Stimulated activated CD4-positive, alpha-beta T cell treated with anti-CD3 and anti-CD28 coated beads, Interleukin-15, amount 100 ng/mL, for 24 hours (primary cell): ENCODE data around the gene CSPG4.
"Not testable (repeated sequence)": the region's sequence is repeated elsewhere in the genome, so short reads cannot be mapped to it uniquely, and the experiment has no call there.

Experiments
- DNase-seq: peaks from one replicate; pipeline ENCODE4 v3.0.0-alpha.2; 2020

The CSPG4 gene

GRCh38 chr15:75686212-75686642 is 26.4 kb downstream of the CSPG4 start:
- peak; percentile 86 for DNase-seq

GRCh38 chr15:75685195-75685594 is 27.5 kb downstream of the CSPG4 start:
- no peak for DNase-seq

- no peak for DNase-seq
These were observed 28.0 kb downstream of the CSPG4 start for GRCh38 chr15:75684648-75685047.

- DNase-seq, result peak; percentile 82
These were observed 28.9 kb downstream of the CSPG4 start for GRCh38 chr15:75683646-75684312.

- DNase-seq, result no peak
These were observed 30.2 kb downstream of the CSPG4 start for GRCh38 chr15:75682181-75683135.

GRCh38 chr15:75680007-75680789 is 32.5 kb downstream of the CSPG4 start:
- no peak for DNase-seq

GRCh38 chr15:75678324-75678690 is 34.3 kb downstream of the CSPG4 start:
- not testable (repeated sequence) for DNase-seq

- no peak for DNase-seq
These were observed 35.0 kb downstream of the CSPG4 start for GRCh38 chr15:75677465-75678323.

GRCh38 chr15:75676688-75677464 is 35.8 kb downstream of the CSPG4 start:
- no peak for DNase-seq

GRCh38 chr15:75675579-75676404 is 36.9 kb downstream of the CSPG4 start:
- DNase-seq, result no peak

- no peak for DNase-seq
These were observed 38.3 kb downstream of the CSPG4 start for GRCh38 chr15:75674366-75674765.

- no peak for DNase-seq
These were observed 39.0 kb downstream of the CSPG4 start for GRCh38 chr15:75673426-75674235.

- no peak for DNase-seq
These were observed 39.8 kb downstream of the CSPG4 start for GRCh38 chr15:75672646-75673425.

- DNase-seq, result no peak
These were observed 40.7 kb downstream of the CSPG4 start for GRCh38 chr15:75671730-75672602.

GRCh38 chr15:75669879-75670212 is 42.8 kb downstream of the CSPG4 start:
- DNase-seq, result no peak

GRCh38 chr15:75669191-75669878 is 43.3 kb downstream of the CSPG4 start:
- DNase-seq, result no peak

- DNase-seq, result no peak
These were observed 45.7 kb downstream of the CSPG4 start for GRCh38 chr15:75666823-75667501.
